Embryonic facial prominence (tissue), 1 donor: ENCODE measurements around the gene CCSER1.
"Not testable (repeated sequence)": the region's sequence is repeated elsewhere in the genome, so short reads cannot be mapped to it uniquely, and the experiment has no call there.

Experiments used
- DNase-seq: peaks from one replicate; pipeline ENCODE4 v3.0.0-alpha.2; 2016; ENCODE audit errors: extremely low spot score

Gene CCSER1

DNA sequence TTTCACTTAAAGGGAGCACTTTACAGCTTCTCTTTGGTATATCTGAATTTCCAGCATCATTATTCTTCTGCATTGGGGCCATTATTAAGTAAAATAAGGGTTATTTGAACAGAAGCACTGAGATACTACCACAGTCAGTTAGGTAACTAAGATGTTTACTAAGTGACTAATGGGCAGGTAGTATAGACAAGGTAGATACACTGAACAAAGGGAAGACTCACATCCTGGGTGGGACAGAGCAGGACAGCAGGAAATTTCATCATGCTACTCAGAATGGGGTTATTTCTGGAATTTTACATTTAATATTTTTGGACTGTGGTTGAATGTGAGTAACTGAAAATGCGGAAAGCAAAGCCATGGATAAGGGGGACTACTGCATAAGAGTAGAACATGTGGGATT is 316.0 kb downstream of the CCSER1 start:
- no peak for DNase-seq

DNA sequence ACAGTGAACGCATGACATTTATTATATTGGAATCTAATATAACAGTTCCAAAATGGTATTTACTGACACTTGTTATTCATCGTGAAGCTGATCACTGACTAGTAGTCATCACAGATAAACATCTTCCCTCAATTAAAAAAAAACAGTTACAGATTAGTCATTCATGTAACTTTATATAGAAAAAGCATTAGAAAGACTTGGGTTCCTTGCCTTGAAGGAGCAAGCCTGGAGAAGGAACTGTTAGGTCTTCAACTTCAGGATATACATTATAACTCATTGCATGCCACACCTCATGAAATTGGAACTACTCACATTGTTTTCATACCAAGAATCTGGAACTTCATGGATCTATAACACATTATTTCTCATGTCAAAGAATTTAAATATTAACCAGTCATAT is 317.7 kb downstream of the CCSER1 start:
- no peak for DNase-seq

DNA sequence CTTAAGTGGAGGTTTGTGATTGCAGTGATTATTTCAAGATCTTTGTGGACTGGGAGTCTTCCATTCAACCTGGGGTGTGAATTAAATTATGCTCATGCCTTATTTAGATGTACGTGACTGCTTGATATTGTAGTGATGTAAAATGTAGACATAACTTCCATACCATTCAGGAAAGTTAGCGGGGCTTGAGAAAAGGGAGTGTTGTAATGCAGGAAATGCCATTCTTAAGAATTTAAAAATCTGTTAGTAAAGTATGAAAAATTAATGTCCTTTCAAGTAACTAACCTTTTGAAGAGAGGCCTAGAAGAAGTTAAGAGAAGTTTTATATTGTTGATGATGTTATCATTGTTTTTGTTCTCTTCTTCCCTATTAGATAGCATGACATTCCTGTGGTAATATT is 318.2 kb downstream of the CCSER1 start:
- no peak for DNase-seq

GRCh38 chr4:90449626-90450025 is 322.4 kb downstream of the CCSER1 start:
- DNase-seq: no peak

GRCh38 chr4:90456891-90457290 is 329.7 kb downstream of the CCSER1 start:
- DNase-seq: no peak

- no peak for DNase-seq
Measured at GRCh38 chr4:90457817-90458216, 330.6 kb downstream of the CCSER1 start.

- DNase-seq: no peak
Measured at GRCh38 chr4:90458576-90458975, 331.4 kb downstream of the CCSER1 start.

- DNase-seq: no peak
Measured at GRCh38 chr4:90474484-90474883, 347.3 kb downstream of the CCSER1 start.

- DNase-seq: no peak
Measured at GRCh38 chr4:90476019-90476418, 348.8 kb downstream of the CCSER1 start.

DNA sequence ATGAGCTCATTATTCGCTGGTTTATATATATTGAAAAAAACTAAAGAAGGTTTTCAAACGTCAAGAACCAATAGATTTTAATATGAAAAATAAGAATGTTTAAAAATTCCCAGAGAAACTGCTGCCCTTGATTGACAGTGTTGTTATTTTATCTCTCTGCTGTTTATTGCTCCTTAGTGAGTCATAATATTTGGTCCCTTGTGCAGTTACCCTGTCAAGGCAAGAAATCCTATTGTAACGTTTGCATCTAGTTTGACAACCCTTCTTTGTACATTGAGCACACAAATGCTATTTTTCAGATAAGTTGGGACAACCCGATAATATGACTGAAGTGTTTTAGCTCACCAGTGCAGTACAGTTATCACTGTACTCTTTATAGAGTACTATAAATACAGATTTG is 349.4 kb downstream of the CCSER1 start:
- DNase-seq: no peak

DNA sequence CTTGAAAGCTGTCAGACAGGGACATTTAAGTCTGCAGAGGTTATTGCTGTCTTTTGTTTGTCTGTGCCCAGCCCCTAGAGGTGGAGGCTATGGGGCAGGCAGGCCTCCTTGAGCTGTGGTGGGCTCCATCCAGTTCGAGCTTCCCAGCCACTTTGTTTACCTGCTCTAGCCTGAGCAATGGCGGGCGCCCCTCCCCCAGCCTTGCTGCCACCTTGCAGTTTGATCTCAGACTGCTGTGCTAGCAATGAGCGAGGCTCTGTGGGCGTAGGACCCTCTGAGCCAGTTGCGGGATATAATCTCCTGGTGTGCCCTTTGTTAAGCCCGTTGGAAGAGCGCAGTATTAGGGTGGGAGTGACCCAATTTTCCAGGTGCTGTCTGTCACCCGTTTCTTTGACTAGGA is 357.7 kb downstream of the CCSER1 start:
- not testable (repeated sequence) for DNase-seq

DNA sequence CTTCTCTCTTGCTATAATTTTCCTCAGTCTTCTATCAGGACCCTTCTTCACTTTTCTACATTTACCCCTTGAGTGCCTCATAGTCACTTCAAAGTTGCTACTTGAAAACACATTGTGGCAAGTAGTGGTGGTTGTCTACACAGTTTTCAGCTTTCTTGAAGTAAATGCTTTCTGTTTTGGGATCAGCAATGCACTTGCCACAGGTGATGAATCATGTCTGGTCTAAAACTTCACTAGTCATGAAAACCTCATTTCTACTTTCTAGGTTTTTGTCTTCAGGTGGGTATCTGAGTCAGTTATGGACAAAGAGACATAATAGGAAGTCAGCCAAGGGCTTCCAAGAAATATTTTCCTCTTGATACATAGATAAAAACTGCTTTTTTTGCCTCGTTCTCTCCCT is 359.2 kb downstream of the CCSER1 start:
- no peak for DNase-seq

DNA sequence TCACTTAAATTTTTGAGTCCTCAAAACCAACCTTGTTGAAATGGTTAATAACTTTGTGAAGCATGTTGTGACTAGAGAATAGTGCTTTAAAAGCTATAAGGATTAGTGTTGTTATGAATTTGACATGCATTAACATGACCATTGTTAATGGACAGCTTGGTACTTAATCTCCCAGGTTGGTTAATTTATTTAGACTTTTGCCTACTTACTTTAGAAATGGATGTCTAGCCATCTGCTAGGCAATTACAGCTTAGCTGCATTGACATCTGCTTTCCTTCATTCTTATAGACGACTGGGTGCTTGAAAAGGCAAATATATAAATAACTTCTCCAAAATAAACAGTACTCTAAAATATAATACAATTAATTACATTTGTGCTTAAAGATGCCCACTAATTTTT is 368.0 kb downstream of the CCSER1 start:
- DNase-seq: no peak

DNA sequence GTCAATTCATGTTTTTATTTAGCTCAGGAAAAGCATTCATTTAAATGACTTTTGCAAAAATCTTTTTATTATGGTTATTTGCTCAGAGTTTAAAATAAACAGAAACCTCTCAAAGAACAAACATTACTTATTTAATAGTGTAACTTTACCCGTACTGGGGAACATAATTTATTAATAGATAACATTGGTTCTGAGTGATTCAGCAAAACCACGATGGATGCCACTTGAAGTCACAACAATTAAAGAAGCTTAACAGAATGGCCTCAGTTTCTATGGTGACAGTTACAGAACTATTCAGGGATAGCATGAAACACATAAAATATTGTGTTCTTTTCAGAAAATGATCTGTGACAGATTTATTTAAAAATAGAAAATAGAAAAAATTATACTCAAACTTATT is 368.7 kb downstream of the CCSER1 start:
- no peak for DNase-seq

- DNase-seq: no peak
Measured at GRCh38 chr4:90498175-90498574, 371.0 kb downstream of the CCSER1 start.

GRCh38 chr4:90503677-90504076 is 376.5 kb downstream of the CCSER1 start:
- no peak for DNase-seq

DNA sequence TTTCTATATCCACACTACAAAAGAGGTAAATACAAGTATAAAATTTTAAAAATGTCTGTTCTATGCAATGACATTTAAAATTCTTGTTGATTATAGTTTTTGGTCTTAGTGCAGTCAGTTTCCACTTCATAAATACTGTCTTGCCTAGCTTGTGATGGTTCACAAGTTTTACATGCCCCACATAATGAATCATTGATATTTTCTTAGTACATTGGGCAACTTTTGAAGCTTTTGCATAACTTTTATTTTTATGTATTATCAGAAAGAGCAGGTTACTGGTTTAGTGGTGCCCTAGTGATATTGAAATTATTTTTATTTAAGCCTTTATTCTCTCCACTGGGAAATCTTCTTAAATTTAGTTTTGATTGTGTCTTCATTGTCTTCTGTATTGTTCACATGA is 388.0 kb downstream of the CCSER1 start:
- DNase-seq: no peak

- no peak for DNase-seq
Measured at GRCh38 chr4:90528551-90528950, 401.4 kb downstream of the CCSER1 start.

DNA sequence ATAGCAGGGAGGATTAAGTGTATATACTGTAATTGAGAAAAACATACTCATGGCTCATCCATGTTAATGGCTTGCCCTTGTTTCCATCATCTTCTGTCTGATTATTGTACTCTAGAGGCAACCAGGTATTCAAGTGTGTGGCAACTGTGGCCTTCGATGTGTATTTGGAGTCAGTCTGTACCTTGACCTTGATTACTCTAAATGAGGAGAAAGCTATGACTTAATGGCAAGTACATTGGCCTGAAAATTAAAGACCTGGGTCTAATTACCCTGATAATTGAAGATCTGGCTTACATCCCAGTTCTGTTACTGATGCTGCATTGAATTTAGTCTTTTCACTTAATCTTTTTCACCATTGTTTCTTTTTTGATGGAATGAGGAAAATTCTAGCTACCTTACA is 409.2 kb downstream of the CCSER1 start:
- DNase-seq: no peak

DNA sequence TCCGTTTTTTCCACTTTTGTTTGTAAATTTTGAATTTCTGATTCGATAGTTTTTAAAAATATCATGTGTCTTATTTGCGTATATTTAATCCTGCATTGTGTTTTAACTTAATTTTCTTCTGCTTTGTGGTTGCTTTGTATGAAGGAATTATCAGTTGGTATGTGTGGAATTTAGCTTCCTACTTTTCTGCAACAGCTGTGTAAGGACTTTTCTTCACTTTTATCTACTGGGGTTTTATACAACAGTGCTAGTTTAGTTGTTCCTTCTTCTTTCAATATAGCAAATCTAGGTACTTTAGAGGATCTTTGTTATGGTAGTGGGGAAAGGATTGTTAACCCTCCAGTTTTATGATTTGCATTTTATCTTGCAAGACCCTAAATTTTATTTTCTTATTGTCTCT is 410.3 kb downstream of the CCSER1 start:
- DNase-seq: no peak

DNA sequence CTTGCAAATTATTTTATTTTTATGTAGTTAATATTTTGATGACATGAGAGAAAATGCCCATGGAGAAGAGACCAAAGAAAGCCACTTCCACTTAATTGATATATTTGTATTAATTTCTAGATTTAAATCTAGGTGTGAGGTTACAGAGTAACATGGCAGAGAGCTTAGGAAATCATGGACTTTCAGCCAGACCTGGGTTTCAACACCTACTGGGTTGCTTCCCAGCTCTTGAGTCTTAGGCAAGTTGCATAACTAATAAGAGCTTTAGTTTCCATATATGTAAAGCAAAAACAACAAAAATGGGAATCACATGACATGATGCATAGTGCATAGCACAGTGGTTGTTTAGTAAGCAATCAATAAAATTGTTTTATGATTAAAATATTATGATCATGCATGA is 413.3 kb downstream of the CCSER1 start:
- DNase-seq: no peak

GRCh38 chr4:90542216-90542615 is 415.0 kb downstream of the CCSER1 start:
- no peak for DNase-seq

DNA sequence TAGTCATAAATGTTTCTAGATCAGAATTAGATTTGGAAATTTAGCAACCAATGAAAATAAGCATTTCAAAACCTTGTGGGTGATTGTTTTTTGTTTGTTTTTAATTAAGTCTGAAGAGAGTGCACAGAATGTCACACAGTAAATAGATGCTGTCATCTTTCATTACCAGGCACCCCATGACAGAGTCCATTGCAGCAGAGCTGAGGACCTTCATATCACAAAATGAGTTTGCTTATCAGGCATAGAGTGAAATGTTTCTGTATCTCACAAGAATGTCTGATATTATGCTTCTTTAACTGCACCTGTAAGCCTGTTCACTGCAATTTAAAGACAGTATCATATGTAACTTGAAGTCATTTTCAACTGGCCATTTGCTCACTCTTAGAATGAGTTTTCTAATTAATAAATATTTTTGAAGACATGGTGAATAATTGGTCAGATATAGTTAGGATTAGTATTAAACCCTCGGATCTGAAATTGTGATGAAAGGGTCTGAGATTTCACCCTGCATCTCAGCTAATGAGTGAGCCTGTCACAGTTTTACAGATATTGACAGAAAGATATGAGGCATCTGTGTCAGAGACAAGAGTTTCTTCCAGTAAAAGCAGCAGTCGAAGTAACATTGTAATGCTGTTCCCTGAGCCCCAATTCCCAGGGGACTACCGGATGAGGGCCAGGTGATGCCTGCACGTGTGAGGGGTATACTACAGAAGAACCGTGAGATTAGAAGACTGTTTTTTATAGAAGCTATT is 416.4 kb downstream of the CCSER1 start:
- DNase-seq: no peak

GRCh38 chr4:90544532-90545045 is 417.4 kb downstream of the CCSER1 start:
- DNase-seq: no peak
